ENCODE results near the gene SPATA6L.

DNA sequence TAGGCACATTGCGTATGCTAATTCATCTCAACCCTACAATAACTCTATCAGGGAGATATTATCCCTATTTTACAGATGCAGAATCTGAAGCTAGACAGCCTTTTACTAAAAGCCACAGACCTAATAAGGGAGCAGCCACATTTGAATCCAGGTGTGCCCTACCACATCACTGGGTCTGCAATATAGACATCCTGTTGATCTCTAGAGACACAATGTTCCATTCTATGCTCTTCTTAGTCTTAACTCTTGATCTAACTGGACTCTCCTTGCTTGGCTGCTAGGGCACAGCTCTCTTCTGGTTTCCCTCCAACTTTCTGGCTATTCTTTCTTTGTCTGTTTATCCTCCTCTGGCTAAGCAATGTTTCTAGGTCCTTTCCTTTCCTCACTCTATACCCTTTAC, 1.4 kb upstream of the SPATA6L start:
- TF ChIP-seq, protein P1, sequence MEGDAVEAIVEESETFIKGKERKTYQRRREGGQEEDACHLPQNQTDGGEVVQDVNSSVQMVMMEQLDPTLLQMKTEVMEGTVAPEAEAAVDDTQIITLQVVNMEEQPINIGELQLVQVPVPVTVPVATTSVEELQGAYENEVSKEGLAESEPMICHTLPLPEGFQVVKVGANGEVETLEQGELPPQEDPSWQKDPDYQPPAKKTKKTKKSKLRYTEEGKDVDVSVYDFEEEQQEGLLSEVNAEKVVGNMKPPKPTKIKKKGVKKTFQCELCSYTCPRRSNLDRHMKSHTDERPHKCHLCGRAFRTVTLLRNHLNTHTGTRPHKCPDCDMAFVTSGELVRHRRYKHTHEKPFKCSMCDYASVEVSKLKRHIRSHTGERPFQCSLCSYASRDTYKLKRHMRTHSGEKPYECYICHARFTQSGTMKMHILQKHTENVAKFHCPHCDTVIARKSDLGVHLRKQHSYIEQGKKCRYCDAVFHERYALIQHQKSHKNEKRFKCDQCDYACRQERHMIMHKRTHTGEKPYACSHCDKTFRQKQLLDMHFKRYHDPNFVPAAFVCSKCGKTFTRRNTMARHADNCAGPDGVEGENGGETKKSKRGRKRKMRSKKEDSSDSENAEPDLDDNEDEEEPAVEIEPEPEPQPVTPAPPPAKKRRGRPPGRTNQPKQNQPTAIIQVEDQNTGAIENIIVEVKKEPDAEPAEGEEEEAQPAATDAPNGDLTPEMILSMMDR (IDR thresholded peaks at IDR 0.05) = no peak
- no peak for TF ChIP-seq POLR2A (IDR thresholded peaks at IDR 0.05)

Measured in body of pancreas (tissue), 4 donors.